HG03025 (cell line): ENCODE data around the gene CTNNBIP1.
"Not testable (repeated sequence)": the region's sequence is repeated elsewhere in the genome, so short reads cannot be mapped to it uniquely, and the experiment has no call there.

Experiments
- ATAC-seq: cut with Tn5 transposase; IDR thresholded peaks from one replicate; pipeline ENCODE4 v1.9.1; 2021; ENCODE audit warnings: mild to moderate bottlenecking, moderate library complexity; ENCODE audit not compliant: unreplicated experiment, low FRiP score

The CTNNBIP1 gene

DNA sequence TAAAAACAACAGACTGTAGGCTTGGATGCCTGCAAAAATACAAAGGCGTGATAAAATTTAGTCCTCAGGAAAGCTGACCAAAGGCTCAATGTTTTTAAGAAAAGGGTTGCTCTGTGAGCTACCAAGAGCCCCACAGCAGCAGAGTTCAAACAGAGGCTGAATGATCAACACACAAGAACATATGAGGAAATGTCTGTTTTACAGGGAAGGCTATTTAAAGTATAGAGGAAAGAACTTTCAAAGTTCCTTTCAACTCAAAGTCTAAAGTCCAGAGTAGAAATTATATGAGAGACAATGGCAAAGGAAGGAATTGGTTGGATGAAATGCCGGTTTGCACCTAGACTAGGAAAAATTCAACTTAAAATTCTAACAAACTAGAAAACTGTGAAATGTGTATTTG is 94.9 kb downstream of the CTNNBIP1 start:
- ATAC-seq: no peak

DNA sequence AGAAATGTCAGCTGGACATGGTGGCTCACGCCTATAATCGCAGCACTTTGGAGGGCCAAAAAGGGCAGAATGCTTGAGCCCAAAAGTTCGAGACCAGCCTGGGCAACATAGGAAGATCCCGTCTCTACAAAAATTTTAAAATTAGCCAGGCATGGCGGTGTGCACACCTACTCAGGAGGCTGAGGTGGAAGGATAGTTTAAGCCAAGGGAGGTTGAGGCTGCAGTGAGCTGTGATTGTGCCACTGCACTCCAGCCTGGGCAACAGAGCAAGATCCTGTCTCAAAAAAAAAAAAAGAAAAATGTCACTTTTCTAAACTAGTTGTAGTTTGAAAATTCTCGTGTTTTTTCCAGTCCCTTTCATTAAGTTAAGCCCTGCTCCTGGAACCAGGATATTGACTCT is 95.5 kb downstream of the CTNNBIP1 start:
- no peak for ATAC-seq

DNA sequence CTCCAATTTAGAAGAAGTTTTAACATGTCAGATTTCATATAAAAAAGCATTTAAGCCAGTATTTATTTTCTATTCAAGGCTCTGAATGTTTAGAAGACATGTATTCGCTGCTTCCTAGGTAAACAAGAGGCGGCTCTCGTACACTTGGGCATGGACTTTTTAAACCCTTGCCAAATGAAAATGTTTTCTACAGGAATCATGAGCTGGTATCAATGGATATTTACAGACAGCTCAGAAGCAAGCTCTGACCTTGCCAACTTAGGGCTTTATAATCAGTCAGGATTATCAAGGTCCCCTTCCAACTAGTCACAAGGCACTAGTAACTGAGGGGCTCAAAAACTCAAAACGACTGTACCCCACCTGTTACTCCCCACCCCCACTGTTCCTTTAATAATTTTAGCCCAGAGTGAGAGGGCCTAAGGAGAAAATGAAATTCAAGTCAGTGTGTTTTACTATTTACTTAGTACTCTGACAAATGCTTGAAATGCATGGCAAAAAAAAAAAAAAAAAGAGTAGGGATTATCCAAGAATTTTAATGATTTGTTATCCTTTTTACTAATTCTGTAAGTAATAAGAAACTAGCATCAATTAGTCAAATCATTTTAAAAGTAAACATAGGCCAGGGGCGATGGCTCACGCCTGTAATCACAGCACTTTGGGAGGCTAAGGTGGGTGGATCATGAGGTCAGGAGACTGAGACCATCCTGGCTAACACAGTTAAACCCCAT is 98.7 kb downstream of the CTNNBIP1 start:
- no peak for ATAC-seq

DNA sequence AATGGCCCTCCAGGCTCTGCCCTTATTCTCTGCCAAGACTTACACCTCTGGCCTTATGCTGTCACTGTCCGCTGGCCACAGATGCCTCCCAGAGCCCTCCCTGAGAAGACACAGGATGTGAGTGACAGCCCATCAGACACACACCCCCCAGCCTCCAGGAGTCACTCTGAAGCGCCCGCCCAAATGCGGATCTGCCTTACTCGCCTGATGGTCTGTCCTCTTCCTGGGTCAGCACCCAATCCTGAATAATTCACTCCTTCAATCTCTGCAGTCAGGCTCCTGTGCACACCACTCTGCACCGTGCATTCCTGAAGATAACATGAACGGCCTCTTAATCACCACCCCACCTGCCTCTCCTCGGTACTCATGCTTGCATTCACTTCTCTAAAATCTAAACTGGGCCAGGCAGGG is 101.0 kb downstream of the CTNNBIP1 start:
- ATAC-seq: no peak

DNA sequence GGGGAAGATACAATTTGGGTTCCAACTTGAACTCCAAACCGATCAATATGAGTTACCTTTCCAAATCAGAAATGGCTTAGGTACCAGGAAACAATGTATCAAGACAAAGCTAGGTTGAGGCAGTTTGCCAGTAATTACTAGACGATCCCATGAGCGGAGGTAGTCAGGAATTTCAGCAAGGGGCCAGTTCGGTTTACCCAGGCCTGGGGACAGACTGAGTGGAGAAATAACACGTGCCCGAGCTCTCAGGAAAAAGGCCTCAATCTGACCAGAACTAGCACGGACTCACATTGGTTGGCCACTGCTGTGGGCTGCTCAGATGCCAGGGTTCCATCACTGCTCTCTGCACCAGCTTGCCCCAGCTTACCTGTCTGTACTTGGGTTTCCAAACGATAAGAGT is 101.6 kb downstream of the CTNNBIP1 start:
- ATAC-seq: no peak

DNA sequence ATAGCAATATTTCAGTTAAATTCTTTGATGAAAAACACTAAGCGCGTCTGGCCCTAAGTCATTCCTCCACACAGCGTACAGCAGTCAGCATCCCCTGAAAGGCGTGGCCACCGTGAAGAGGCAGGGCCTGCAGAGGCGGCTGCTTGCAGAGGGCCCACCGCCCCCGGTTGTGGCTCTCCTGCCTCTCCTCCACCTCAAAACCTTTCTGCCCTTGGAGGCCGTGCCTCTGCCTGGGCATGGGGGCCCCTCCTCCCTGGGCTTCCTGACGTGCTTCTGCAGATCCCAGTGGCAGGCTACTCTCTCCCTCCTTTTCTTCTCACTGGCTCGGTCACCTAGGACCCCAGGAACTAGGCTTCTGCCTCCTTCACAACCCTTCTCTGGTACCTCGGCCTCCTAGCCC is 102.5 kb downstream of the CTNNBIP1 start:
- ATAC-seq: no peak

DNA sequence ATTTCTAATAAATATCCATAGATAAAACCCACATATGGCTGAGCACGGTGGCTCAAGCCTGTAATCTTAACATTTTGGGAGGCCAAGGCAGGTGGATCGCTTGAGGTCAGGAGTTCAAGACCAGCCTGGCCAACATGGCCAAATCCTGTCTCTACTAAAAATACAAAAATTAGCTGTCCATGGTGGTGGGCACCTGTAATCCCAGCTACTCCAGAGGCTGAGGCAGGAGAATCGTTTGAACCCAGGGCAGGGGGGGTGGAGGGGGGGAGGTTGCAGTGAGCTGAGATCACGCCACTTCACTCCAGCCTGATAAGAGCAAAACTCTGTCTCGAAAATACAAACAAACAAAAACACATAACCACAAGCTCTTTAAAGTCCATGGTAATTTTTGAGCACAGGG is 104.1 kb downstream of the CTNNBIP1 start:
- not testable (repeated sequence) for ATAC-seq

DNA sequence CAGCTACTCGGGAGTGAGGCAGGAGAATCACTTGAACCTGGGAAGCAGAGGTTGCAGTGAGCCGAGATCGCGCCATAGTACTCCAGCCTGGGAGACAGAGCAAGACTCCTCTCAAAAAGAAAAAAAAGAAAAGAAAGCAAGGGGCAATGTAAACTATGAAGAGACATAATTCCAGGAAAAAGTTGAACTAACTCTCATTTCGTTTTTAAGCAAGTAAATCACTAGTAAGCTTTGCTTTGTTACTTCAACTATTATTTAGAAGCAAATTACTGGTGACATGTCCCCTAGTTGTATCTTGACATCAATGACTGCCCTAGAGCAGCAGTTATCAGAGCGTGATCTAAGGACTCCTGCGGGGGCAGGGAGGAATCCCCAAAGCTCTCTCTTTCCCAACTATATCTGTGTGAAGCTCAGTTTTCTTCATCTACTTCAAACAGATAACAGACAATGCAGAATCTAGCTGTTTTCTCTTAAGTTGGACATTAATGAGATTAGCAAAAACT is 105.0 kb downstream of the CTNNBIP1 start:
- no peak for ATAC-seq

DNA sequence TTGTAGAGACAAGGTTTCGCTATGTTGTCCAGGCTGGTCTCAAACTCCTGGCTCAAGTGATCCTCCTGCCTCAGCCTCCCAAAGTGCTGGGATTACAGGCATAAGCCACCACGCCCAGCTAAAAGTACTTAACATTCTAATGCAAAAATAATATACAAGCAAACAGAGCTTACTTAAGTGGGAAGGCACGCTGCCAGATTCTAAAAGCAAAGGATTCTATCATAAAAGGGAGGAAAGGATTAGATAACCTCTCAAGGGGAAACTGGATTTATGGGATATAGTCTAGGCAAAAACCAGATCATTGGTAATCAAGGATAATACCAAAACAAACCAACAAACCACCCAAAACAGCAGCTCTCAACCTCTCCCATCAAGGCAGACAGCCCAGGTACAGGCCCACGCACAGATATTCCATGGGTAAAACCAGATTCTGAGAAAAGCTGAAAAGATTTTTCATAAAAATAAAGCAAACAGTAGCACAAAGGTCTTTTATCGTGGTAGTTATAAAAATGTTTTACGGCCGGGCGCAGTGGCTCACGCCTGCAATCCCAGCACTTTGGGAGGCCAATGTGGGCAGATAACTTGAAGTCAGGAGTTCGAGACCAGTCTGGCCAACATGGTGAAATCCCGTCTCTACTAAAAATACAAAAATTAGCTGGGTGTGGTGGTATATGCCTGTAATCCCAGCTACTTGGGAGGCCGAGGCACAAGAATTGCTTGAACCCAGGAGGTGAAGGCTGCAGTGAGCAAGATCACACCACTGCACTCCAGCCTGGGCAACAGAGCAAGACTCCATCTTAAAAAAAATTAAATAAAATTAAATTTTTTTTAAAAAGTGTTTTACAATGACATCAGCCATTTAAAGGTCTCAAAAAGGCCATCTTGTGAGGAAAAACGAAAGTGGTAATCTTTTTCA is 106.8 kb downstream of the CTNNBIP1 start:
- not testable (repeated sequence) for ATAC-seq

DNA sequence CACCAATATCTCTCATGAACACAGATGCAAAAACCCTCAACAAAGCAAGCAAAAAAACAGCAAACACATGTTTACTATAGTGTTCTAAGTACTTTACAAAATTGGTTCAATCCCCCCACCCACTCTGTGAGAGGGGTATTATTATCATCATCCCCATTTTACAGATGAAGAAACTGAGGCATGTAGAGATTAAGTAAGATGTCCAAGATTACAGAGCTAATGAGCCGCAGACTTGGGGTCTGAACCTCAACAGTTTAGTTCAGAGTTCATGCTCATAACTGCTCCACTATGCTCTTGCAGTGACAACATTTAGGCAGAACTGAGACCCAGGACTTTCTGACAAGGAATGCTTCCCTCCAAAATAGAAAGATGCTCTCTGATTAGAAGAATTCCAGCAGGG is 108.2 kb downstream of the CTNNBIP1 start:
- no peak for ATAC-seq
